Measurements from ENCODE around the gene ST6GALNAC1. TPM values are rescaled to one million over a fixed set of nuclear protein-coding genes. Genes with fewer than 3 reads are reported as not detected.
A peak's percentile ranks its signal among the peaks of the same experiment; 100 is the strongest.

Gene ST6GALNAC1
- total and polyA plus RNA-seq, 2 of the 13 experiments (the other 11 are each of a cell fraction or from before 2014, with no cell fraction given) = not detected

GRCh38 chr17:76672270-76672851, 28.8 kb upstream of the ST6GALNAC1 start (continued):
- no peak for TF ChIP-seq ZNF343 (CRISPR knock-in tag; IDR thresholded peaks at IDR 0.05)
- TF ChIP-seq ATF3 (CRISPR knock-in tag; IDR thresholded peaks at IDR 0.05) = no peak
- no peak for TF ChIP-seq ZSCAN9 (CRISPR knock-in tag; IDR thresholded peaks at IDR 0.05; ENCODE audit: borderline replicate concordance)
- TF ChIP-seq MXD3 (CRISPR knock-in tag; IDR thresholded peaks at IDR 0.05) = no peak
- 0 out of 2 replicates have a peak, but pooled peaks have one; percentile 18 for TF ChIP-seq TBX2 (CRISPR knock-in tag; IDR thresholded peaks at IDR 0.05; ENCODE audit: borderline replicate concordance)
- no peak for TF ChIP-seq KAT2B (IDR thresholded peaks at IDR 0.05; ENCODE audit: borderline replicate concordance, low read depth, low read length)
- TF ChIP-seq ZSCAN22 (CRISPR knock-in tag; IDR thresholded peaks at IDR 0.05) = no peak
- TF ChIP-seq ZNF563 (CRISPR knock-in tag; IDR thresholded peaks at IDR 0.05) = no peak
- no peak for TF ChIP-seq ZNF451 (CRISPR knock-in tag; IDR thresholded peaks at IDR 0.05)
- TF ChIP-seq ZNF546 (CRISPR knock-in tag; conservative IDR thresholded peaks at IDR 0.05) = no peak
- peak; percentile 74 for TF ChIP-seq FOXA3 (CRISPR knock-in tag; IDR thresholded peaks at IDR 0.05)
- TF ChIP-seq PITX1 (CRISPR knock-in tag; IDR thresholded peaks at IDR 0.05) = no peak
- TF ChIP-seq, protein P1, sequence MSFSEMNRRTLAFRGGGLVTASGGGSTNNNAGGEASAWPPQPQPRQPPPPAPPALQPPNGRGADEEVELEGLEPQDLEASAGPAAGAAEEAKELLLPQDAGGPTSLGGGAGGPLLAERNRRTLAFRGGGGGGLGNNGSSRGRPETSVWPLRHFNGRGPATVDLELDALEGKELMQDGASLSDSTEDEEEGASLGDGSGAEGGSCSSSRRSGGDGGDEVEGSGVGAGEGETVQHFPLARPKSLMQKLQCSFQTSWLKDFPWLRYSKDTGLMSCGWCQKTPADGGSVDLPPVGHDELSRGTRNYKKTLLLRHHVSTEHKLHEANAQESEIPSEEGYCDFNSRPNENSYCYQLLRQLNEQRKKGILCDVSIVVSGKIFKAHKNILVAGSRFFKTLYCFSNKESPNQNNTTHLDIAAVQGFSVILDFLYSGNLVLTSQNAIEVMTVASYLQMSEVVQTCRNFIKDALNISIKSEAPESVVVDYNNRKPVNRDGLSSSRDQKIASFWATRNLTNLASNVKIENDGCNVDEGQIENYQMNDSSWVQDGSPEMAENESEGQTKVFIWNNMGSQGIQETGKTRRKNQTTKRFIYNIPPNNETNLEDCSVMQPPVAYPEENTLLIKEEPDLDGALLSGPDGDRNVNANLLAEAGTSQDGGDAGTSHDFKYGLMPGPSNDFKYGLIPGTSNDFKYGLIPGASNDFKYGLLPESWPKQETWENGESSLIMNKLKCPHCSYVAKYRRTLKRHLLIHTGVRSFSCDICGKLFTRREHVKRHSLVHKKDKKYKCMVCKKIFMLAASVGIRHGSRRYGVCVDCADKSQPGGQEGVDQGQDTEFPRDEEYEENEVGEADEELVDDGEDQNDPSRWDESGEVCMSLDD (CRISPR knock-in tag; IDR thresholded peaks at IDR 0.05; ENCODE audit: borderline replicate concordance) = no peak
- TF ChIP-seq ZFP91 (CRISPR knock-in tag; IDR thresholded peaks at IDR 0.05; ENCODE audit: borderline replicate concordance) = no peak
- TF ChIP-seq SAFB2 (CRISPR knock-in tag; IDR thresholded peaks at IDR 0.05; ENCODE audit: borderline replicate concordance, low read depth) = peak; percentile 51; the same call in 1 of the 2 replicates
- TF ChIP-seq ZNF660 (CRISPR knock-in tag; IDR thresholded peaks at IDR 0.05; ENCODE audit: borderline replicate concordance, low read depth) = no peak
- no peak for TF ChIP-seq ZFP90 (CRISPR knock-in tag; IDR thresholded peaks at IDR 0.05; ENCODE audit: borderline replicate concordance)
- 0 out of 2 replicates have a peak, but pooled peaks have one; percentile 12 for TF ChIP-seq ZSCAN12 (CRISPR knock-in tag; IDR thresholded peaks at IDR 0.05)

Measured in HepG2 (cell line).